Measurements from ENCODE around the gene CHRDL1.

Gene CHRDL1

DNA sequence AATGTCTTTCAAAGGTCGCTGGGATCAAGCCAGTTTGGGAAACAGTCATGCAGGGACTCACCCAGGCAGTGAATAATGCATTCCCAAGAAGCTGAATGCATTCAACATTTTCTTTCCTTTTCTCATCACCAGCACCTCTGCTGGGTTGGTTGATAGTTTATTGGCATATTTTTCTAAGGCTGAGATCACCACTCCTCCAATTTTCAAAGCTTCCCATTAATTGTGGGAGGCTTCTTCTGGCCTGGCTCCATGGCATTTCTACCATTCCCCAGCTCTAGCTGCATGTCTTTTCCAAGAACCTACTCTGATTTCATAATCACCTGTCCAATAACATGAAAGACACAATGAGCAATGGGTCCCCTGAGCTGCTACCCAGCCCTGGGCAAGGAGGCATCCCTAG lies 35.8 kb downstream of the CHRDL1 start:
- POLR2A ChIA-PET: no interaction called here

GRCh38 chrX:110758781-110759422 lies 36.7 kb downstream of the CHRDL1 start:
- CTCF ChIA-PET: interaction anchor here (0.6 kb wide), 1 partner anchor 14 kb away, joined by 3 read pairs; no protein-coding TSS in a partner anchor
- POLR2A ChIA-PET: no interaction called here
- TF ChIP-seq, protein P1, sequence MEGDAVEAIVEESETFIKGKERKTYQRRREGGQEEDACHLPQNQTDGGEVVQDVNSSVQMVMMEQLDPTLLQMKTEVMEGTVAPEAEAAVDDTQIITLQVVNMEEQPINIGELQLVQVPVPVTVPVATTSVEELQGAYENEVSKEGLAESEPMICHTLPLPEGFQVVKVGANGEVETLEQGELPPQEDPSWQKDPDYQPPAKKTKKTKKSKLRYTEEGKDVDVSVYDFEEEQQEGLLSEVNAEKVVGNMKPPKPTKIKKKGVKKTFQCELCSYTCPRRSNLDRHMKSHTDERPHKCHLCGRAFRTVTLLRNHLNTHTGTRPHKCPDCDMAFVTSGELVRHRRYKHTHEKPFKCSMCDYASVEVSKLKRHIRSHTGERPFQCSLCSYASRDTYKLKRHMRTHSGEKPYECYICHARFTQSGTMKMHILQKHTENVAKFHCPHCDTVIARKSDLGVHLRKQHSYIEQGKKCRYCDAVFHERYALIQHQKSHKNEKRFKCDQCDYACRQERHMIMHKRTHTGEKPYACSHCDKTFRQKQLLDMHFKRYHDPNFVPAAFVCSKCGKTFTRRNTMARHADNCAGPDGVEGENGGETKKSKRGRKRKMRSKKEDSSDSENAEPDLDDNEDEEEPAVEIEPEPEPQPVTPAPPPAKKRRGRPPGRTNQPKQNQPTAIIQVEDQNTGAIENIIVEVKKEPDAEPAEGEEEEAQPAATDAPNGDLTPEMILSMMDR (IDR thresholded peaks at IDR 0.05; ENCODE audit: control extremely low read depth, extremely low read depth, low read depth, missing control alignments): no peak
- DNase-seq (ENCODE audit: extremely low spot score): no peak

More for the DNA sequence above, 35.8 kb downstream of the CHRDL1 start:
- CTCF ChIA-PET: interaction anchor here (1.4 kb wide), 1 partner anchor 14 kb away, joined by 4 read pairs; no protein-coding TSS in a partner anchor
- DNase-seq (ENCODE audit: extremely low spot score): no peak
- TF ChIP-seq, protein P1 (IDR thresholded peaks at IDR 0.05; ENCODE audit: control extremely low read depth, extremely low read depth, low read depth, missing control alignments): no peak

GRCh38 chrX:110755611-110756010 lies 40.0 kb downstream of the CHRDL1 start:
- ChIA-PET CTCF (no interaction called here), POLR2A (no interaction called here)
- TF ChIP-seq, protein P1 (IDR thresholded peaks at IDR 0.05; ENCODE audit: control extremely low read depth, extremely low read depth, low read depth, missing control alignments): no peak

GRCh38 chrX:110755061-110755460 lies 40.6 kb downstream of the CHRDL1 start:
- no peak for DNase-seq (ENCODE audit: extremely low spot score)
- ChIA-PET POLR2A (no interaction called here), CTCF (no interaction called here)
- TF ChIP-seq, protein P1 (IDR thresholded peaks at IDR 0.05; ENCODE audit: control extremely low read depth, extremely low read depth, low read depth, missing control alignments): no peak

More at GRCh38 chrX:110755611-110756010, 40.0 kb downstream of the CHRDL1 start:
- DNase-seq (ENCODE audit: extremely low spot score): no peak

DNA sequence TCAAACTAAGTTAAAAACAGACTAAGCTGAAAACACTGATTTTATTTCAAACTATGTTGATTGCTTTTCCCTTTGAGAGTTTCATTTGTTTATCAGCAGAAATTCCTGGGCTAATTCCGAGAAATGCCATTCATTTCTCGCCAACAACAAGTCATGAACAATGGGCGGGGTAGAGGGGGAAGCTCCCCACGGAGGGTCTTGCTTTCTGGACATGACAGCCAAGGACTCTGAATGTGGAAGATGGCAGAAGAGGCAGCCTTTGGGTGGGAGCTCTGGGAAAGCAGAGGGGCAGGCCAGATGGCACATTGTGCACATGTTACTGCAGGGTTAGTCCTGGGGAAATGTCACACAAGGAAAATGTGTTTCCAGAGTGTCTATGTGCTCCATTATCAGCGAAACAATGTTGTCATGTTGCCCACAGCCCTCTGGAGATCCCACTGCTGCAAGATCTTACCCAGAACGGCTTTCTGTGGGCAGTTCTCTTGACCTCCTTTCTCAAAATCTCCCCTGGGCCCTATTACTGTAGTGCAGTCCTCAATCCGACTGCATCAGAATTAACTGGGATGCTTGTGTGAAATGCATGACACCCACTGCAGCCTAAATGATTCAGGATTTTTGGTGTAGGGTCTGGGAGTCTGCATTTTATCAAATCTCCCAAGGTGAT lies 45.0 kb downstream of the CHRDL1 start:
- TF ChIP-seq, protein P1 (IDR thresholded peaks at IDR 0.05; ENCODE audit: control extremely low read depth, extremely low read depth, low read depth, missing control alignments): no peak
- ChIA-PET CTCF (interaction anchor here (1.1 kb wide), 1 partner anchor 10 kb away, joined by 3 read pairs; no protein-coding TSS in a partner anchor), POLR2A (no interaction called here)
- DNase-seq (ENCODE audit: extremely low spot score): no peak

DNA sequence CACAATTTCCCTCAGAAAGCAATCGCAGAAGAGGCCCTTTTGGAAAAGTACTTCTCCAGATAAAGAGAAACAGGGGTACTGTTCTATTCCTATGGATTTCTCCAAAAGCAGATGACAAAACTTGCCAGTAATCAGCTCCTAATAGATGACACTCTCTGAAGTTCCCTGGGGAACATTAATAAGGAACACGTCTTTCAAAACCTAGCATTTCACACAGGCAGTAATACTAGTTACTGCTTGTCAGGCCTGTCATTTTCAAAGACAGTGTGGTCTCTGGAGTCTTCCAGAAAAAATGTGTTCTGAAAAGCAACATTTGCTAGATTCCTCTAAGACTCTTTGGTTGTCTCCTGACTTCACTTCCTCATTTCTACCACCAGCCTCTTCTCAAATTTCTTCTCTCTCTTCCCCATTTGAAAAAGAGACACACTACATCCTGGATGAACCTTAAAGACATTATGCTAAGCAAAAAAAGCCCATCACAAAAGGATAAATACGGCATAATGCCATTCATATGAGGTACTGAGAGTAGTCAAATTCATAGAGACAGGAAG lies 47.3 kb downstream of the CHRDL1 start:
- TF ChIP-seq, protein P1 (IDR thresholded peaks at IDR 0.05; ENCODE audit: control extremely low read depth, extremely low read depth, low read depth, missing control alignments): no peak
- no peak for DNase-seq (ENCODE audit: extremely low spot score)
- POLR2A ChIA-PET: no interaction called here
- CTCF ChIA-PET: no interaction called here

All from GM10248 (cell line).